OCI-LY7 (cell line): ENCODE measurements around the gene KCNQ1. TPM values are rescaled to one million over a fixed set of nuclear protein-coding genes. Genes with fewer than 3 reads are reported as not detected.

Experiments used
- BruUV-seq: library from RNA; stranded (reverse); fragments of 400-500 nt; replicated peaks from 2 replicates; lab custom pipeline; 2021; lab: Mats Ljungman, UMichigan
- CTCF ChIA-PET: fragments of 300-600 bp; sonication (Branson Sonifier 250); formaldehyde crosslinking; loops from one replicate; lab custom pipeline; 2022; ENCODE audit warnings: antibody characterized with exemption; ENCODE audit not compliant: unreplicated experiment; lab: Charles Lee
- POLR2A ChIA-PET: fragments of 300-600 bp; sonication (Branson Sonifier 250); formaldehyde crosslinking; loops from one replicate; lab custom pipeline; 2022; ENCODE audit warnings: antibody characterized with exemption; lab: Charles Lee
- DNase-seq: peaks from one replicate; pipeline ENCODE4 v3.0.0-alpha.2; 2015; ENCODE audit warnings: low spot score
- H2AFZ ChIP-seq: fragments of 200-600 bp; sonication (generic), shearing (Covaris generic); 2 replicates; pipeline ENCODE4 v1.6.1; 2014; ENCODE audit warnings: mild to moderate bottlenecking, antibody characterized with exemption, low read length, moderate library complexity
- H3K27ac ChIP-seq: fragments of 200-600 bp; sonication (generic); 2 replicates; pipeline ENCODE4 v1.5.1; 2014; ENCODE audit warnings: mixed run types, low read depth, mild to moderate bottlenecking, moderate library complexity, low read length, inconsistent platforms; ENCODE audit not compliant: poor library complexity, severe bottlenecking
- H3K36me3 ChIP-seq: fragments of 200-600 bp; sonication (generic); 2 replicates; pipeline ENCODE4 v1.6.1; 2014; ENCODE audit warnings: mild to moderate bottlenecking, antibody characterized with exemption, low read length, moderate library complexity, mixed read lengths; ENCODE audit not compliant: insufficient read depth
- H3K4me1 ChIP-seq: fragments of 200-600 bp; sonication (generic); 2 replicates; pipeline ENCODE4 v1.5.1; 2014; ENCODE audit warnings: mild to moderate bottlenecking, low read length; ENCODE audit not compliant: insufficient read depth, poor library complexity, severe bottlenecking
- H3K4me2 ChIP-seq: fragments of 200-600 bp; sonication (generic); 2 replicates; pipeline ENCODE4 v1.6.1; 2014; ENCODE audit warnings: mild to moderate bottlenecking, low read length
- H3K4me3 ChIP-seq: fragments of 200-600 bp; sonication (generic); 2 replicates; pipeline ENCODE4 v1.5.1; 2014; ENCODE audit warnings: mild to moderate bottlenecking, low read depth, low read length; ENCODE audit not compliant: poor library complexity, severe bottlenecking
- H3K79me2 ChIP-seq: fragments of 200-600 bp; sonication (generic); 2 replicates; pipeline ENCODE4 v1.6.1; 2016; ENCODE audit warnings: low read depth, mild to moderate bottlenecking, low read length, moderate library complexity, mixed read lengths; ENCODE audit not compliant: insufficient read depth
- H3K9me2 ChIP-seq: fragments of 200-600 bp; sonication (generic); 2 replicates; pipeline ENCODE4 v1.6.1; 2016; ENCODE audit warnings: mild to moderate bottlenecking, low read length, mixed read lengths; ENCODE audit not compliant: insufficient read depth
- H3K9me3 ChIP-seq: fragments of 200-600 bp; sonication (generic); 2 replicates; pipeline ENCODE4 v1.6.1; 2014; ENCODE audit warnings: mild to moderate bottlenecking, mixed run types, low read length, mixed read lengths
- H4K20me1 ChIP-seq: fragments of 200-600 bp; sonication (generic); 2 replicates; pipeline ENCODE4 v1.6.1; 2014; ENCODE audit warnings: mild to moderate bottlenecking, antibody characterized with exemption, low read length, moderate library complexity, mixed read lengths; ENCODE audit not compliant: insufficient read depth
- EZH2phosphoT487 ChIP-seq: fragments of 200-600 bp; sonication (generic); IDR thresholded peaks from 2 replicates; pipeline ENCODE4 v1.6.1; 2018; ENCODE audit warnings: low read depth, borderline replicate concordance, mild to moderate bottlenecking, mixed run types, antibody characterized with exemption, low read length, moderate library complexity, mixed read lengths
- intact Hi-C: fragments of 100-400 bp; cut with micrococcal nuclease; formaldehyde crosslinking; loops from one replicate; pipeline ENCODE4 v1.10.0; 2022; ENCODE audit not compliant: unreplicated experiment
- total RNA-seq, 2 experiments: library from RNA; depleted of rRNA in 1 of 2; stranded (reverse); fragments of >200 nt in 1 of 2; shearing (Covaris generic) in 1 of 2; gene quantifications; 2 replicates each; pipeline ENCODE4 v1.2.3, GENCODE V29; 2014 to 2022
- TF ChIP-seq, protein P1 (sequence below): fragments of 200-600 bp; sonication (generic); conservative IDR thresholded peaks from 2 replicates; pipeline ENCODE4 v1.5.1; 2014; ENCODE audit warnings: mild to moderate bottlenecking, antibody characterized with exemption, low read length, moderate library complexity, mixed read lengths

The KCNQ1 gene
- total RNA-seq, 2 experiments from 2014 or later, result 0.22 to 1.3 TPM

DNA sequence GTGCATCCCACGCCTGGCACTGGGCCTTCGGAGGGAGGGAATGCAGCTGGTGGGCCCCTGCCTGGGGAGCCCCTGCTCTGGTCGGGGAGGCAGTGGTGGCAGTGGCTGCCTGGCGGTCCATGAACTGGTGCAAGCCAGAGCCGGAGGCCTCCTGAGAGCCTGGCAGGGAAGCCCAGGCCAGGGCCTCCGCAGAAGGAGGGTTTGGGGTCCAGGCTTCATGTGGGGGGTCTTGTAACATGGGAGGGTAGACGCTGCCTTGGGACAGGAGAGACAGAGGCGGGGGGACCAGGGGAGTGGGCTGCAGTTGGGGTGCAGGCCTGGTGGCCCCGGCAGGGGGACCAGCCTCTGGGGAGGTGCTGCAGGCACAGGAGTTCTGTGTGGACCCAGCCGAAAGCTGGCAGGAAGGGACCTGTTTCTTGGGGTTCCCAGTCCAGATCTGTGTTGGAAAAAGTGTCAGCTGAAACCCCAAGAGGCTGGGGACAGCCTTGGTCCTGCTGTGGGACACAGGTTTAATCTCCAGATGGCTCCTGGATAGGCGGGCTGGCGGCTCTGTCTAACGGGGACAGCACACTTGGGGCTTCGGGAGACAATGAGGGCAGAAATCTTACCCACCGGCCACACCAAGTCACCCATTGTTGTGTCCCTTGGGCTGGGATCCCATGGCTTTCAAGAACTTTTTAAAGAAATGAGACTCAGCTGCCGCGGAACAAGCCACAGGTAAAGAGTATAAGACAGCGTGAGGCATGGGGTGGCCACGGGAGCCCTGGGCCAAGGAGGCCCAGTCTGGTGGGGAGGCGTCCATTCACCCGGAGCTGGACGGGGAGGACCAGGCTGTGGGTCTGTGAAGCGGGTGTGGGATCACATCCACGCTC, 73.5 kb downstream of the KCNQ1 start:
- POLR2A ChIA-PET, result no interaction called here
- intact Hi-C loops, result no loop called here
- Histone ChIP-seq H3K4me3 (no peak overlapping the region), H3K4me2 (no peak overlapping the region), H3K79me2 (no peaks in the 10 kb centered on the region), H3K4me1 (no peaks in the 10 kb centered on the region), H3K36me3 (no peaks in the 10 kb centered on the region), H2AFZ (no peak overlapping the region), H3K9me3 (no peaks in the 10 kb centered on the region), H4K20me1 (no peaks in the 10 kb centered on the region), H3K27ac (no peak overlapping the region), H3K9me2 (no peaks in the 10 kb centered on the region)
- CTCF ChIA-PET, result no interaction called here
- no peak for TF ChIP-seq EZH2phosphoT487
- TF ChIP-seq, protein P1, sequence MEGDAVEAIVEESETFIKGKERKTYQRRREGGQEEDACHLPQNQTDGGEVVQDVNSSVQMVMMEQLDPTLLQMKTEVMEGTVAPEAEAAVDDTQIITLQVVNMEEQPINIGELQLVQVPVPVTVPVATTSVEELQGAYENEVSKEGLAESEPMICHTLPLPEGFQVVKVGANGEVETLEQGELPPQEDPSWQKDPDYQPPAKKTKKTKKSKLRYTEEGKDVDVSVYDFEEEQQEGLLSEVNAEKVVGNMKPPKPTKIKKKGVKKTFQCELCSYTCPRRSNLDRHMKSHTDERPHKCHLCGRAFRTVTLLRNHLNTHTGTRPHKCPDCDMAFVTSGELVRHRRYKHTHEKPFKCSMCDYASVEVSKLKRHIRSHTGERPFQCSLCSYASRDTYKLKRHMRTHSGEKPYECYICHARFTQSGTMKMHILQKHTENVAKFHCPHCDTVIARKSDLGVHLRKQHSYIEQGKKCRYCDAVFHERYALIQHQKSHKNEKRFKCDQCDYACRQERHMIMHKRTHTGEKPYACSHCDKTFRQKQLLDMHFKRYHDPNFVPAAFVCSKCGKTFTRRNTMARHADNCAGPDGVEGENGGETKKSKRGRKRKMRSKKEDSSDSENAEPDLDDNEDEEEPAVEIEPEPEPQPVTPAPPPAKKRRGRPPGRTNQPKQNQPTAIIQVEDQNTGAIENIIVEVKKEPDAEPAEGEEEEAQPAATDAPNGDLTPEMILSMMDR, result no peak
- DNase-seq, result no peak
- BruUV-seq, result no TSS peak

DNA sequence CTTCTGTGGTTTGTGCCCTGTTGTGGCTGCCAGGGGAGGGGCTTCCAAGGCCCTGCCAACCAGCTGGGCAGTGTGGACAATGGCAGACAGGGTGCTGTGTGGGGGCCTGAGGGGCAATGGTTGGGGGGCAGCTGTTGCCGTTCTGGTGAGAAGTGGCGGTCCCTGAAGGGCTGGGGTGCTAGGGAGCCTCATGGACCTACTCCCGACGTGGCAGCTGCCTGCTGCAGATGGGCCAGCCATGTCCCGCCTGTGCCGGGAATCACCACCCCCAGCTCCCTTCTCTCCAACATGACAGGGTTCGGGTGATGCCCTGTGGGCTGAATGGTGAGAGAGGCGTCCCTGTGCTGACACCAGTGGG, 74.2 kb downstream of the KCNQ1 start:
- BruUV-seq, result no TSS peak
- no peak for DNase-seq
- H3K36me3 ChIP-seq, result no peaks in the 10 kb centered on the region
- no peak overlapping the region for H2AFZ ChIP-seq
- CTCF ChIA-PET, result no interaction called here
- H3K4me2 ChIP-seq, result no peak overlapping the region
- POLR2A ChIA-PET, result no interaction called here
- no peaks in the 10 kb centered on the region for H4K20me1 ChIP-seq
- no peak for TF ChIP-seq EZH2phosphoT487
- TF ChIP-seq, protein P1, result no peak
- H3K4me1 ChIP-seq, result no peaks in the 10 kb centered on the region
- H3K9me2 ChIP-seq, result no peaks in the 10 kb centered on the region
- H3K79me2 ChIP-seq, result no peaks in the 10 kb centered on the region
- intact Hi-C loops, result no loop called here
- H3K27ac ChIP-seq, result no peak overlapping the region
- H3K9me3 ChIP-seq, result no peaks in the 10 kb centered on the region
- no peak overlapping the region for H3K4me3 ChIP-seq

DNA sequence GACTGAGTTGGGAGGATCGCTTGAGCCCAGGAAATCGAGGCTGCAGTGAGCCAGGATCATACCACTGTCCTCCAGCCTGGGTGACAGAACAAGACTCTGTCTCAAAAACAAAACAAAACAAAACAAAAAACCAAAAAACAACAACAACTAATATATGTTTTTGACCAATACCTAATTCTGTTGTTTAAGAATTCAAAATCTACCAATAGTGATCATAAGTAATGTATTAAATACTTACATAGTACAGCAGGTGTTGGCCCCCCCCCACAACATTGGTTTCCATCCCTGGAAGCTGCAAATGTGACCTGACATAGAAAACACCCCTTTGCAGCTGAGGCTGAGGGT, 74.7 kb downstream of the KCNQ1 start:
- Histone ChIP-seq H3K27ac (no peak overlapping the region), H3K4me2 (no peak overlapping the region), H3K4me1 (no peaks in the 10 kb centered on the region), H3K36me3 (no peaks in the 10 kb centered on the region), H3K9me2 (no peaks in the 10 kb centered on the region), H4K20me1 (no peaks in the 10 kb centered on the region), H3K79me2 (no peaks in the 10 kb centered on the region), H3K9me3 (no peaks in the 10 kb centered on the region), H3K4me3 (no peak overlapping the region), H2AFZ (no peak overlapping the region)
- TF ChIP-seq, protein P1, result no peak
- no peak for TF ChIP-seq EZH2phosphoT487
- ChIA-PET POLR2A (no interaction called here), CTCF (no interaction called here)
- intact Hi-C loops, result no loop called here
- no peak for DNase-seq
- BruUV-seq, result no TSS peak
